H9 (cell line): ENCODE results near the gene MLPH. TPM values are rescaled to one million over a fixed set of nuclear protein-coding genes. Genes with fewer than 3 reads are reported as not detected.

ENCODE experiments used
- DNase-seq: peaks from one replicate; pipeline ENCODE4 v3.0.0-alpha.2; 2017
- H2AFZ ChIP-seq: one replicate; pipeline ENCODE4 v1.6.1; 2013; ENCODE audit warnings: mild to moderate bottlenecking, low read length, control low read depth, moderate library complexity
- H2AK5ac ChIP-seq: 2 replicates; pipeline ENCODE4 v1.6.1; 2013; ENCODE audit warnings: low read length, control low read depth, mixed read lengths; ENCODE audit not compliant: insufficient read length
- H2BK120ac ChIP-seq: one replicate; pipeline ENCODE4 v1.6.1; 2013; ENCODE audit warnings: low read depth, mild to moderate bottlenecking, low read length, control low read depth, inconsistent platforms; ENCODE audit not compliant: poor library complexity, severe bottlenecking
- H2BK12ac ChIP-seq: 2 replicates; pipeline ENCODE4 v1.6.1; 2013; ENCODE audit warnings: low read length, control low read depth, mixed read lengths, low read depth; ENCODE audit not compliant: insufficient read length
- H2BK15ac ChIP-seq: 2 replicates; pipeline ENCODE4 v1.6.1; 2013; ENCODE audit warnings: low read depth, low read length, control low read depth
- H2BK20ac ChIP-seq: one replicate; pipeline ENCODE4 v1.6.1; 2013; ENCODE audit warnings: low read depth, mild to moderate bottlenecking, low read length, control low read depth, inconsistent platforms; ENCODE audit not compliant: poor library complexity, severe bottlenecking
- H2BK5ac ChIP-seq: 2 replicates; pipeline ENCODE4 v1.6.1; 2013; ENCODE audit warnings: low read length, control low read depth, mixed read lengths; ENCODE audit not compliant: insufficient read length
- H3K14ac ChIP-seq: 2 replicates; pipeline ENCODE4 v1.6.1; 2013; ENCODE audit warnings: low read length, control low read depth; ENCODE audit not compliant: insufficient read depth
- H3K18ac ChIP-seq: 2 replicates; pipeline ENCODE4 v1.6.1; 2013; ENCODE audit warnings: low read depth, mild to moderate bottlenecking, mixed read lengths, low read length, control low read depth; ENCODE audit not compliant: insufficient read length
- H3K23ac ChIP-seq: 2 replicates; pipeline ENCODE4 v1.6.1; 2013; ENCODE audit warnings: low read length, control low read depth, mixed read lengths, low read depth; ENCODE audit not compliant: insufficient read length
- H3K23me2 ChIP-seq: 2 replicates; pipeline ENCODE4 v1.6.1; 2013; ENCODE audit warnings: low read depth, mild to moderate bottlenecking, mixed read lengths, low read length, control low read depth; ENCODE audit not compliant: insufficient read length, poor library complexity, severe bottlenecking
- H3K27ac ChIP-seq: 2 replicates; pipeline ENCODE4 v1.5.1; 2013; ENCODE audit warnings: low read length, control low read depth, mixed read lengths, low read depth; ENCODE audit not compliant: insufficient read length
- H3K27me3 ChIP-seq: 2 replicates; pipeline ENCODE4 v1.6.1; 2013; ENCODE audit warnings: low read length, control low read depth, inconsistent platforms; ENCODE audit not compliant: insufficient read depth
- H3K4ac ChIP-seq: 2 replicates; pipeline ENCODE4 v1.6.1; 2013; ENCODE audit warnings: low read depth, mild to moderate bottlenecking, control low read depth, inconsistent platforms, low read length, moderate library complexity
- H3K4me1 ChIP-seq: 2 replicates; pipeline ENCODE4 v1.6.1; 2013; ENCODE audit warnings: low read length, control low read depth, inconsistent platforms; ENCODE audit not compliant: insufficient read depth
- H3K4me2 ChIP-seq: 2 replicates; pipeline ENCODE4 v1.6.1; 2013; ENCODE audit warnings: low read length, control low read depth, mixed read lengths; ENCODE audit not compliant: insufficient read length, insufficient read depth
- H3K56ac ChIP-seq: 2 replicates; pipeline ENCODE4 v1.6.1; 2013; ENCODE audit warnings: low read depth, mild to moderate bottlenecking, mixed read lengths, low read length, control low read depth; ENCODE audit not compliant: insufficient read length
- H3K79me1 ChIP-seq: 2 replicates; pipeline ENCODE4 v1.6.1; 2013; ENCODE audit warnings: low read depth, mild to moderate bottlenecking, moderate library complexity, low read length, control low read depth, inconsistent platforms; ENCODE audit not compliant: insufficient read depth, poor library complexity, severe bottlenecking
- H3K79me2 ChIP-seq: 2 replicates; pipeline ENCODE4 v1.6.1; 2013; ENCODE audit warnings: low read length, control low read depth, inconsistent platforms; ENCODE audit not compliant: insufficient read depth
- H3K9ac ChIP-seq: 2 replicates; pipeline ENCODE4 v1.6.1; 2013; ENCODE audit warnings: low read length, control low read depth, mixed read lengths; ENCODE audit not compliant: insufficient read length; ENCODE audit errors: extremely low read depth
- H3K9me3 ChIP-seq: one replicate; pipeline ENCODE4 v1.6.1; 2013; ENCODE audit warnings: low read depth, low read length, inconsistent platforms; ENCODE audit not compliant: control insufficient read depth
- H3T11ph ChIP-seq: one replicate; pipeline ENCODE4 v1.6.1; 2013; ENCODE audit warnings: mild to moderate bottlenecking, low read length, control low read depth, inconsistent platforms
- H4K20me1 ChIP-seq: one replicate; pipeline ENCODE4 v1.6.1; 2013; ENCODE audit not compliant: control insufficient read depth, insufficient read length, insufficient read depth
- H4K5ac ChIP-seq: 2 replicates; pipeline ENCODE4 v1.6.1; 2013; ENCODE audit warnings: low read depth, mild to moderate bottlenecking, mixed read lengths, low read length, control low read depth; ENCODE audit not compliant: insufficient read length
- H4K8ac ChIP-seq: replicated peaks from 2 replicates; pipeline ENCODE4 v1.6.1; 2013; ENCODE audit warnings: low read length, control low read depth, mixed read lengths, low read depth; ENCODE audit not compliant: insufficient read length
- H4K91ac ChIP-seq: 2 replicates; pipeline ENCODE4 v1.6.1; 2013; ENCODE audit warnings: low read depth, mild to moderate bottlenecking, moderate library complexity, mixed read lengths, low read length, control low read depth; ENCODE audit not compliant: insufficient read length
- H3K27ac Mint-ChIP-seq, 3 experiments: 2 replicates in 2 of 3; 3 replicates in 1 of 3; pipeline ENCODE4 v1.8.0; 2020 to 2021; ENCODE audit warnings: mixed read lengths in 3 of 3, mild to moderate bottlenecking in 1 of 3, moderate library complexity in 1 of 3
- H3K27me3 Mint-ChIP-seq: 2 replicates; pipeline ENCODE4 v1.8.0; 2021; ENCODE audit warnings: low read depth, mild to moderate bottlenecking, moderate library complexity, mixed read lengths
- H3K36me3 Mint-ChIP-seq, 3 experiments: 2 replicates in 2 of 3; 3 replicates in 1 of 3; pipeline ENCODE4 v1.8.0; 2020 to 2021; ENCODE audit warnings: low read depth in 3 of 3, mixed read lengths in 3 of 3; ENCODE audit not compliant: insufficient read depth in 1 of 3
- H3K4me1 Mint-ChIP-seq, 2 experiments: 2 replicates each; pipeline ENCODE4 v1.8.0; 2020; ENCODE audit warnings: mixed read lengths in 2 of 2
- H3K4me3 Mint-ChIP-seq, 2 experiments: 2 replicates in 1 of 2; 3 replicates in 1 of 2; pipeline ENCODE4 v1.8.0; 2020 to 2021; ENCODE audit warnings: mild to moderate bottlenecking in 2 of 2, mixed read lengths in 2 of 2, moderate library complexity in 1 of 2
- H3K9me3 Mint-ChIP-seq, 2 experiments: 2 replicates in 1 of 2; 3 replicates in 1 of 2; pipeline ENCODE4 v1.8.0; 2020; ENCODE audit warnings: mild to moderate bottlenecking in 2 of 2, mixed read lengths in 2 of 2, moderate library complexity in 1 of 2
- CTCF ChIP-seq: fragments of 200-600 bp; sonication (generic); conservative IDR thresholded peaks from 3 replicates; pipeline ENCODE4 v1.8.0; 2021; ENCODE audit warnings: antibody characterized with exemption, mild to moderate bottlenecking
- WGBS: extraction: QIAGEN DNeasy Blood & Tissue Kit; methylation state at CpG from one replicate; pipeline ENCODE4 v1.1.7; 2013; ENCODE audit warnings: missing lambda C conversion rate, low lambda C conversion rate, mixed read lengths; ENCODE audit not compliant: insufficient read length; ENCODE audit errors: extremely low coverage; 5-methylcytosine and 5-hydroxymethylcytosine counted together
- total RNA-seq: library from RNA; stranded (reverse); gene quantifications from 2 replicates; pipeline ENCODE4 v1.2.1, GENCODE V29; 2021

MLPH gene
- total RNA-seq, 1 experiment from 2014 or later, result 3.4 TPM

- no peak for DNase-seq
- no peak overlapping the region for H3K14ac ChIP-seq
- H3K9me3 ChIP-seq, result no peaks in the 10 kb centered on the region
- H2BK5ac ChIP-seq, result no peak overlapping the region
- no peak overlapping the region for H2BK12ac ChIP-seq
- Mint-ChIP-seq H3K36me3 (no peaks in the 10 kb centered on the region), H3K9me3 (no peaks in the 10 kb centered on the region; a peak in 1 of 5 replicates), H3K4me1 (peaks cover 8 to 12% of the 10 kb centered on the region in 2 experiments), H3K4me3 (no peak overlapping the region), H3K27ac (peak overlapping the region in 1 of 3 experiments; percentile 73; a peak in 1 of 7 replicates), H3K27me3 (peaks cover 6% of the 10 kb centered on the region)
- H3K27me3 ChIP-seq, result no peaks in the 10 kb centered on the region
- H2BK120ac ChIP-seq, result no peak overlapping the region
- no peak overlapping the region for H4K91ac ChIP-seq
- H3K79me1 ChIP-seq, result no peaks in the 10 kb centered on the region
- no peak overlapping the region for H3K4me2 ChIP-seq
- H3K23me2 ChIP-seq, result no peaks in the 10 kb centered on the region
- H3K4me1 ChIP-seq, result no peaks in the 10 kb centered on the region
- no peak overlapping the region for H3K4ac ChIP-seq
- no peak overlapping the region for H3K27ac ChIP-seq
- H4K5ac ChIP-seq, result no peak overlapping the region
- H3T11ph ChIP-seq, result no peak overlapping the region
- no peaks in the 10 kb centered on the region for H3K79me2 ChIP-seq
- TF ChIP-seq CTCF, result no peak
- no peak overlapping the region for H2BK15ac ChIP-seq
- H2AFZ ChIP-seq, result no peak overlapping the region
- no peak overlapping the region for H2BK20ac ChIP-seq
- H3K23ac ChIP-seq, result no peak overlapping the region
- no peak overlapping the region for H2AK5ac ChIP-seq
- no peaks in the 10 kb centered on the region for H4K20me1 ChIP-seq
- H3K18ac ChIP-seq, result no peak overlapping the region
- H4K8ac ChIP-seq, result no peak overlapping the region
- WGBS, result no CpG with 5 or more reads among the region's 4 CpGs
- no peak overlapping the region for H3K56ac ChIP-seq
- no peak overlapping the region for H3K9ac ChIP-seq
Observed at GRCh38 chr2:237469849-237470248, 17.2 kb upstream of the MLPH start.
